Measurements from ENCODE around the gene WASF2.
"Not testable (repeated sequence)": the region's sequence is repeated elsewhere in the genome, so short reads cannot be mapped to it uniquely, and the experiment has no call there.

The WASF2 gene

DNA sequence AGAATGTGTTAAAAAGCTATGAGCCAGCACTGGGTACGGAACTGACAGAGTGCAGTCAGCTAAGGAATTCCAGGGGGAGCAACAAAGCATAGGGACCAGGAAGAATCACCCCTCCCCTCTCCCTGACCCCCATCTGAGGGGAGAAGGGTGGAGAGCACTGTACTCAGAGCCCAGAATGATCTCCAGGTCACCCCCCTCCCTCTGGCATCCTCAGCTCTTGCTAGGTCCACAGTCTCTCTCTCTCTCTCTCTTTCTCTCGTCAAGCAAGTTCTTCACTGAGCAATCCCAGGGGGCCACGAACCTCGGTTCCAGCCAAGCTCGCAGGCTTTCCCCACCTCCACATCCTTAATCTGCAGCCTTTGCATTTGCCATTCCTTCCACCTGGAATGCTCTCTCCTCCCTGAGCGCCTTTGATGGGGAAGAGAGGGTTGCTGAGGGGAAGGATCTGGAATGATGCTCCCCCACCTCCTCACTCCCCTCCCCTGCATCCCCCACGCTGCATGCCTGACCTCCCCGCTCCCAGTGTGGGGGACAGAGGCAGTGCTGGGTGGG is 6.7 kb upstream of the WASF2 start:
- DNase-seq (ENCODE audit: low read depth in 2 of 2), result no peak

- no peak for DNase-seq (ENCODE audit: low read depth in 2 of 2)
Observed at GRCh38 chr1:27492796-27493195, 2.8 kb upstream of the WASF2 start.

DNA sequence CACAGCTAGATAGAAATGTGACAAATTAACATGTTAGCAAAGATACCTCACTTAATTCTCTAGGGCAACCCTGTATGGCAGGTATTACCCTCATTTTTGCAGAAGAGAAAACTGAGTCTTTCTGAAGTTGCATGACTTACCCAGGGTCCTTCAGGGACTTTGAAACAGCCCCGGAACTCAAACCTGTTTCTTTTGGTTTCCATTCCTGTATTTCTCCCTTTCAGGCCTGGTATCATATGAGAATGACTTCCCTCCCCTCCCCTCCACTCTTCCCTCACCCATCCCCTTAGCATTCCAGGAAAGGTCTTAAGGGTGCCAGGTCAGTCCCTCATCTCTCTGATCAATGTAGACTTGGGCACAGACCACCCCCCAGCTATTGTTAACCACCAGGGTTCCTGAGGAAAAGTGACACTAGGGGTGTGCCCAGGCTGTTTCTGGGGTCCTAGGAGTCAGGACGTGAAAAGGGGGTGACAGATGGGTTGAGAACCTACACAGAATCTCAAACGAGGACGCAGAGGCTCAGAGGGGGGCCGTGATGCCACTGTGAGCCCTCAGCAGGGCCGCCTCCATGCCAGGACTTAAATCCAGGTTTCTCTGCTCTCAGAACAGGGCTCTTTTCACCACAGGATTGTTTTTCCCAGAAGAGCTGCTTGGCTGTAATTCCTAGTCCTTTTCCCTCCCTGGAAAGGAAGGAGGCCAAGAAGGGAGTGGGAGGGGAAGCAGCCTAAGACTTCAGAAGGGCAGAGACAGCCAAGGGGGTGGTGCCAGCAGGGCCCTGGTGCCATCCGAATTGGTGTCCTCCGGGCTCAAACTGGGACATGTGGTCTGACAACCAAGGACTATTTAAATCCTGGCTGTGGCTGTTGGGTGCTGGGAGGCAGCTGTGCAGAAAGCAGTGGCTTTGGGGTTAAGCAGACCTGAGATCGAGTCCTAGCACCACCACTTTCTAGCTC is 2.1 kb upstream of the WASF2 start:
- DNase-seq (ENCODE audit: low read depth in 2 of 2), result no peak

DNA sequence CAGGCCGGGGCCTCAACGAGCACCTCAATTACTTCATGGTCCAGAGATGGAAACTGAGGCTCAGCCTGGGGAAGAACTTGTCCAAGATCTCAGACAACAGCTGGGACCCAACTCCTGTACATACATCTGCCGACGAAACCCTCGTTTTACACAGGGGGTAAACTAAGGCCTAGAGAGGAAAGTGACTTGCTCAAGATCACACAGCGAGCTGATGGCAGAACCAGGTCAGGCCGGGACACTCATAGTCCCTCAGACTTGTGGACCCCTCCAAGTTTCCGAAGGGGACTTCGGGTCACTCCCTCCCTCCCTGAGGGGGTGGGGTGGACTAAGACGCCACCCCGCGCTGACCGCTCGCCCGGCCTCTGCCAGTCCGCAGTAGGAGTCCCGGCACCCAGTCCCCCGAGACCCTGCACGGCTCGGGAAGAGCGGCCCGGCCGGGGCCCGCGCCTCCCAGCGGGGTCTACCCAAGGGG is 430 bp downstream of the WASF2 start:
- DNase-seq (ENCODE audit: low read depth in 2 of 2), result no peak

- no peak for DNase-seq (ENCODE audit: low read depth in 2 of 2)
Observed at GRCh38 chr1:27487966-27488884, 1.7 kb downstream of the WASF2 start.

GRCh38 chr1:27485363-27485762 is 4.6 kb downstream of the WASF2 start:
- DNase-seq (ENCODE audit: low read depth in 2 of 2), result no peak

DNA sequence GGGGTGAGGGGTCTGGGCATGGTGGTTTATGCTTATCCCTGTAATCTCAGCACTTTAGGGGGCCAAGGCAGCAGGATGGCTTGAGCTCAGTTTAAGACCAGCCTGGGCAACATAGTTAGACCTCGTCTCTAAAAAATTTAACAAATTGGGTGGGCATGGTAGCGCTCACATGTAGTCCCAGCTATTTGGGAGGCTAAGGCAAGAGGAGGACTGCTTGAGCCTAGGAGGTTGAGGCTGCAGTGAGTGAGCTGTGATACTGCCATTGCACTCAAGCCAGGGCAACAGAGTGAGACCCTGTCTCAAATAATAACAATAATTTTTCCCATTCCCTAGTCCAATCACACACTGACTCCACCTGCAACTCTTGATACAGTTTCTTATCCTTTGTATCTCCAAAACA is 6.3 kb downstream of the WASF2 start:
- DNase-seq (ENCODE audit: low read depth in 2 of 2), result no peak

DNA sequence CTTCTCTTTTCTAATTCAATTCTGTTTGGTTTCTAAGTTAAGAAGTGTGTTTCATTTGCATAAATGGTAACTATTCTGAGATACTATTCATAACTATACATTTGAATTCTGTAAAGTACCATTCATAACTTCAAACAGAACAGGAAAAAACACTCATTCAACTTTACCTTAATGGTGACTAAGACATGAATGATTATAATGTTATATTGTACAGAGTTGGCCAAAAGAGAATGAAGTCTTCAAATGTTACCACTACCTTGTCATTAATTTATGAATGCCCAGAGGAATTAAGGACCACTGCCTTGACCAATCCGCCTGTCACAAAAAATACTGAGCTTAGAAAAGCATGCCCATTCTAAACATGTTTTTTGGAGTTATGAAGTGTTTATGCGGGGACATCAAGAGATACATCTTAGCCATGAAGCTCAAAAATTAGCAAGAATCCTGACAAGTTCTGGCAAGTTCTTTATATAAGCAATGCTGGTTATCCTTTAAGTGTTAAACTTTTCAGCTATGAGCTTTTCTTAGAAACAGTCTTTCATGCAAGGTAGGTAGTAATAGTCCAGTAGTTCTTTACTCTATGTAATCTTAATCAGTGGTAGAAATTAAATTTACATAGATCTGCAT is 7.9 kb downstream of the WASF2 start:
- no peak for DNase-seq (ENCODE audit: low read depth in 2 of 2)

DNA sequence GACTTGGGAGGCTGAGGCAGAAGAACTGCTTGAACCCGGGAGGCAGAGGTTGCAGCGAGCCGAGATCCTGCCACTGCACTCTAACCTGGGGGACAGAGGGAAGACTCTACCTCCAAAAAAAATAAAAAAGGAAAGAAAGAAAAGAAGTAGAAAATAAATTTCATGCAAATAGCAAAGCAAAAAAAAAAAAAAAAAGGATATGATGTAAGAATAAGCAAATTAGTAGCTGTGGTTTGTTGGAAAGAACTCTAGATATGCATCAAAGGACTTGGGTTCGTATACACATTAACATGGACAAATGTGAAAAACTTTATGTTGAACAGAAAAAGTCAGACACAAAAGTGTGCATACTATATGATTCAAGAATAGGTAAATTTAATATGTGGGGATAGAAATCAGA is 11.9 kb downstream of the WASF2 start:
- no peak for DNase-seq (ENCODE audit: low read depth in 2 of 2)

- DNase-seq (ENCODE audit: low read depth in 2 of 2), result no peak
Observed at GRCh38 chr1:27476237-27476636, 13.7 kb downstream of the WASF2 start.

- no peak for DNase-seq (ENCODE audit: low read depth in 2 of 2)
Observed at GRCh38 chr1:27475720-27476119, 14.2 kb downstream of the WASF2 start.

- DNase-seq (ENCODE audit: low read depth in 2 of 2), result no peak
Observed at GRCh38 chr1:27473755-27474154, 16.2 kb downstream of the WASF2 start.

- DNase-seq (ENCODE audit: low read depth in 2 of 2), result not testable (repeated sequence)
Observed at GRCh38 chr1:27472098-27472497, 17.9 kb downstream of the WASF2 start.

GRCh38 chr1:27471477-27471876 is 18.5 kb downstream of the WASF2 start:
- DNase-seq (ENCODE audit: low read depth in 2 of 2), result no peak

- DNase-seq (ENCODE audit: low read depth in 2 of 2), result no peak
Observed at GRCh38 chr1:27469334-27469733, 20.6 kb downstream of the WASF2 start.

DNA sequence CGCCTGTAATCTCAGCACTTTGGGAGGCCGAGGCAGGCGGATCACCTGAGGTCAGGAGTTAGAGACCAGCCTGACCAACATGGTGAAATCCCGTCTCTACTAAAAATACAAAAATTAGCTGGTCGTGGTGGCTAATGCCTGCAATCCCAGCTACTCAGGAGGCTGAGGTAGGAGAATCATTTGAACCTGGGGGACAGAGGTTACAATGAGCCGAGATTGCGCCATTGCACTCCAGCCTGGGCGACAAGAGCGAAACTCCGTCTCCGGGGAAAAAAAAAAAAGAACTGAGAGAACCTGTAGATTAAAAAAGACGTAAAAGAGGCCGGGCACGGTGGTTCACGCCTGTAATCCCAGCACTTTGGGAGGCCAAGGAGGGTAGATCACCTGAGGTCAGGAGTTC is 21.6 kb downstream of the WASF2 start:
- not testable (repeated sequence) for DNase-seq (ENCODE audit: low read depth in 2 of 2)

GRCh38 chr1:27464926-27465647 is 24.9 kb downstream of the WASF2 start:
- no peak for DNase-seq (ENCODE audit: low read depth in 2 of 2)

DNA sequence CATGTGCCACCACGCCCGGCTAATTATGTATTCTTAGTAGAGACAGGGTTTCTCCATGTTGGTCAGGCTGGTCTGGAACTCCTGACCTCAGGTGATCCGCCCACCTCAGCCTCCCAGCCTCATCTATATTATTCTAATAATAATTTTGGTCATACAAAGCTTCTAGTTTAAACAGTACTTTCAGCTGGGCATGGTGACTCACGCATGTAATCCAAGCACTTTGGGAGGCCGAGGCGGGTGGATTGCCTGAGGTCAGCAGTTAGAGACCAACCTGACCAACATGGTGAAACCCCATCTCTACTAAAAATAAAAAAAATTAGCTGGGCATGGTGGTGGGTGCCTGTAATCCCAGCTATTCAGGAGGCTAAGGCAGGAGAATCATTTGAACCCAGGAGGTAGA is 26.1 kb downstream of the WASF2 start:
- not testable (repeated sequence) for DNase-seq (ENCODE audit: low read depth in 2 of 2)

DNA sequence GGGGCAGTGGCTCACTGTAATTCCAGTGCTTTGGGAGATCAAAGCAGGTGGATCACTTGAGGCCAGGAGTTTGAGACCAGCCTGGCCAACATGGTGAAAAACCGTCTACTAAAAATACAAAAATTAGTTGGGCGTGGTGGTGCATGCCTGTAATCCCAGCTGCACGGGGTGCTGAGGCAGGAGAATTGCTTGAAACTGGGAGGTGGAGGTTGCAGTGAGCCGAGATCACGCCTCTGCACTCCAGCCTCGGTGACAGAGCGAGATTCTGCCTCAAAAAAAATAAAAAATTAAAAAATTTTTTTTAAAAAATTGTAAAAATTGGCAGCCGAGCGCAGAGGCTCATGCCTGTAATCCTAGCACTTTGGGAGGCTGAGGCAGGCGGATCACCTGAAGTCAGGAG is 31.4 kb downstream of the WASF2 start:
- DNase-seq (ENCODE audit: low read depth in 2 of 2), result not testable (repeated sequence)

DNA sequence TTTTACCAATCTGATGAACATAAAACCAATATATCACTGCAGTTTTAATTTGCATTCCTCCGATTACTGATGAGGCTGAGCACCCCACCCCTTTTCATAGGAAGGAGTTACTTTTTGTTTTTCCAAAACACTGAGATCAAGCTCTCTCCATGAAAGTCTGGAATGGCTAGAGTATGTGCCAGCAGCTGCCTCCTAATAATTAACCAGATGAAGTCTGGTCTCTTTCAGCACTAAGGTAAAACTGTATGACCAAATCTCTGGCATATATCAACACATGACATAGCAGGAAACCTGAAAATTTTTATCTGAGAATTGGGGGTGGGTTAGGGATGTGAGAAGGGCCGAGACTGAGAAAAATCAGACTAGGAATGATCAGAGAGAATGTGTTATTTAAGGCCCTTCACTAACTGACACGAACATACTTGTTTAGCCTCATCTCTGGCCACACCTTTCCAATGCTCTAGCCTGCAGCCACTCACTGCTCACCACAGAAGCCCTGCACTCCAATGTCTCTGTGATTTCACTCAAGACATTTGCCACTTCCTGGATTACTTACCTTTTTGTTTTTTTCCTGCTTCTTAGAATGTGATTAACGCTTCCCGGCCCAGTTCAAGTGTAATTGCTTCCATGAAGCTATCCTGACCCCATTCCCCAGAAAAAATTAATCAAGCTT is 34.7 kb downstream of the WASF2 start:
- DNase-seq (ENCODE audit: low read depth in 2 of 2), result no peak

All from stimulated activated CD4-positive, alpha-beta T cell treated with anti-CD3 and anti-CD28 coated beads, Interleukin-1b, Interleukin-23, amount 100 ng/mL, for 4 hours (primary cell).